Vagina (tissue), 2 donors: Measurements from ENCODE around the gene MIF. TPM values are rescaled to one million over a fixed set of nuclear protein-coding genes. Genes with fewer than 3 reads are reported as not detected.
"Not testable (repeated sequence)": the region's sequence is repeated elsewhere in the genome, so short reads cannot be mapped to it uniquely, and the experiment has no call there.

Source experiments
- DNase-seq, 2 donors: peaks; one replicate each; pipeline ENCODE4 v3.0.0-alpha.2; 2017; ENCODE audit errors: extremely low spot score in 2 of 2
- H3K27ac ChIP-seq: fragments of 200-600 bp; sonication (generic); one replicate; pipeline ENCODE4 v1.5.1; 2019
- H3K27me3 ChIP-seq: fragments of 200-600 bp; sonication (generic); one replicate; pipeline ENCODE4 v1.5.1; 2019
- H3K36me3 ChIP-seq, 2 donors: fragments of 200-600 bp; sonication (generic); one replicate each; pipeline ENCODE4 v1.5.1; 2017 to 2019
- H3K4me1 ChIP-seq: fragments of 200-600 bp; sonication (generic); one replicate; pipeline ENCODE4 v1.5.1; 2019
- H3K4me3 ChIP-seq, 2 donors: fragments of 200-600 bp; sonication (generic); 1 replicate in 1 of 2; 2 replicates in 1 of 2; pipeline ENCODE4 v1.5.1; 2016 to 2019
- H3K9me3 ChIP-seq: fragments of 200-600 bp; sonication (generic); one replicate; pipeline ENCODE4 v1.5.1; 2019
- CTCF ChIP-seq, 3 experiments: fragments of 450-650 bp in 2 of 3; fragments of 200-600 bp in 1 of 3; sonication (generic) in 1 of 3; IDR thresholded peaks; one replicate each; pipeline ENCODE4 v1.5.1; 2017 to 2019; ENCODE audit warnings: antibody characterized with exemption in 3 of 3, mild to moderate bottlenecking in 2 of 3, moderate library complexity in 2 of 3
- POLR2A ChIP-seq, 2 donors: fragments of 450-650 bp; IDR thresholded peaks; one replicate each; pipeline ENCODE4 v1.6.1; 2017; ENCODE audit warnings: antibody characterized with exemption in 2 of 2, mild to moderate bottlenecking in 2 of 2, moderate library complexity in 2 of 2
- POLR2AphosphoS5 ChIP-seq, 2 donors: sonication (generic); formaldehyde crosslinking; IDR thresholded peaks; one replicate each; pipeline ENCODE4 v1.9.0; 2017; ENCODE audit warnings: antibody characterized with exemption in 2 of 2, mild to moderate bottlenecking in 2 of 2, low read depth in 1 of 2; ENCODE audit not compliant: insufficient read depth in 1 of 2
- intact Hi-C: fragments of 100-400 bp; cut with DNase I; formaldehyde crosslinking; loops from one replicate; pipeline ENCODE4 v1.15.1; 2023
- total RNA-seq: library from RNA; depleted of rRNA; stranded (reverse); fragments of >200 nt; gene quantifications from one replicate; pipeline ENCODE4 v1.2.3, GENCODE V29; 2016

Gene MIF
- total RNA-seq, 1 donor from 2014 or later: 638 TPM

- intact Hi-C loops: no loop called here
- Histone ChIP-seq H3K4me3 (no peak overlapping the region), H3K27ac (no peak overlapping the region), H3K36me3 (no peaks in the 10 kb centered on the region), H3K27me3 (no peaks in the 10 kb centered on the region), H3K9me3 (no peaks in the 10 kb centered on the region), H3K4me1 (peaks cover 14% of the 10 kb centered on the region)
- DNase-seq: no peak
- TF ChIP-seq POLR2A (IDR thresholded peaks at IDR 0.05): no peak
- no peak for TF ChIP-seq POLR2AphosphoS5 (IDR thresholded peaks at IDR 0.05; ENCODE audit: insufficient read depth in 1 of 2, low read depth in 1 of 2)
- peak in 1 of 3 experiments; percentile 16 for TF ChIP-seq CTCF (IDR thresholded peaks at IDR 0.05)
Measured at GRCh38 chr22:23862103-23862502, 32.1 kb upstream of the MIF start.

- intact Hi-C loops: not testable (repeated sequence)
Measured at GRCh38 chr22:23864499-23865154, 29.6 kb upstream of the MIF start.

DNA sequence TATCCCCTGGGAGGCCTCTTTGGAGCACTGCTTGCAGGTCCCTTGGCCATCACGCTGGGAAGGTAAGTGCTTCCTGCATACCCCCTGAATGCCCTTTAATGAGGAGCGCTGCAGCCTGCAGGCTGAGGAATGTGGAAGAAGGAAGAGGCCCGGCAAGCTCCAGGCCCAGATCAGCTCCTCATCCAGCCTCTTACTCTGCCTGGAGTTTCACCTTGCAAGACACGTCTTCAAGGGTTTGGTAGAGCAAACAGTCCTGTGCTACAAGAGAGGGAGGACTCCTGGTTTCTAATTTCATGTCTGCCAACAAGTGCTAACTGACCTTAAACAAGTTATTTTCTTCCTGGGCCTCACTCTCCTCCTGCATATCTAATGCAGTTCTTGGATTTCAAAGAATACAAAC lies 25.6 kb upstream of the MIF start:
- TF ChIP-seq POLR2AphosphoS5 (IDR thresholded peaks at IDR 0.05; ENCODE audit: insufficient read depth in 1 of 2, low read depth in 1 of 2) (no peak), CTCF (IDR thresholded peaks at IDR 0.05) (no peak), POLR2A (IDR thresholded peaks at IDR 0.05) (no peak)
- H3K4me3 ChIP-seq: no peak overlapping the region
- H3K9me3 ChIP-seq: no peaks in the 10 kb centered on the region
- intact Hi-C loops: no loop called here
- no peaks in the 10 kb centered on the region for H3K4me1 ChIP-seq
- no peak overlapping the region for H3K27ac ChIP-seq
- DNase-seq: no peak
- no peaks in the 10 kb centered on the region for H3K27me3 ChIP-seq
- no peaks in the 10 kb centered on the region for H3K36me3 ChIP-seq

More at GRCh38 chr22:23864499-23865154, 29.6 kb upstream of the MIF start:
- not testable (repeated sequence) for H3K27ac ChIP-seq, H3K27me3 ChIP-seq, H3K36me3 ChIP-seq, H3K4me3 ChIP-seq, H3K4me1 ChIP-seq, H3K9me3 ChIP-seq, DNase-seq

DNA sequence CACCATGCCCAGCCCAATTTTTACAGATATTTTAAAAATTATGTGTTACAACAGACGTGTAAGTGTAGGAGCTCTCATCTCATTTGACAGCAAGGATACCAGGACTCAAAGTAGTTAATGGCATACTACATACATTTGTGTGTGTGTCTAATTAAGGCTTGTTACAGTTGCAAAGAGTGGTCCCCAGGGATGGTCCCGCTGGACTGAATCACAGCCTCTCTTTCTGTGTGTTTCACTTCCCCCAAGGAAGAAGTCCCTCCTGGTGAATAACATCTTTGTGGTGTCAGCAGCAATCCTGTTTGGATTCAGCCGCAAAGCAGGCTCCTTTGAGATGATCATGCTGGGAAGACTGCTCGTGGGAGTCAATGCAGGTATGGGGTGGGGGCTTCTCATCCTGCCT lies 19.3 kb upstream of the MIF start:
- no peaks in the 10 kb centered on the region for H3K4me1 ChIP-seq
- no peak overlapping the region for H3K27ac ChIP-seq
- no peaks in the 10 kb centered on the region for H3K9me3 ChIP-seq
- H3K4me3 ChIP-seq: no peak overlapping the region
- DNase-seq: no peak
- TF ChIP-seq POLR2A (IDR thresholded peaks at IDR 0.05) (no peak), CTCF (IDR thresholded peaks at IDR 0.05) (no peak), POLR2AphosphoS5 (IDR thresholded peaks at IDR 0.05; ENCODE audit: insufficient read depth in 1 of 2, low read depth in 1 of 2) (no peak)
- H3K36me3 ChIP-seq: no peaks in the 10 kb centered on the region
- no peaks in the 10 kb centered on the region for H3K27me3 ChIP-seq
- intact Hi-C loops: no loop called here

- Histone ChIP-seq H3K27ac (no peak overlapping the region), H3K36me3 (no peaks in the 10 kb centered on the region), H3K4me3 (no peak overlapping the region), H3K4me1 (no peaks in the 10 kb centered on the region), H3K9me3 (no peaks in the 10 kb centered on the region), H3K27me3 (no peaks in the 10 kb centered on the region)
- intact Hi-C loops: no loop called here
- no peak for TF ChIP-seq POLR2A (IDR thresholded peaks at IDR 0.05)
- no peak for TF ChIP-seq CTCF (IDR thresholded peaks at IDR 0.05)
- no peak for TF ChIP-seq POLR2AphosphoS5 (IDR thresholded peaks at IDR 0.05; ENCODE audit: insufficient read depth in 1 of 2, low read depth in 1 of 2)
- DNase-seq: no peak
Measured at GRCh38 chr22:23875801-23876200, 18.4 kb upstream of the MIF start.
